ENCODE data around the gene OSMR.

OSMR gene

DNA sequence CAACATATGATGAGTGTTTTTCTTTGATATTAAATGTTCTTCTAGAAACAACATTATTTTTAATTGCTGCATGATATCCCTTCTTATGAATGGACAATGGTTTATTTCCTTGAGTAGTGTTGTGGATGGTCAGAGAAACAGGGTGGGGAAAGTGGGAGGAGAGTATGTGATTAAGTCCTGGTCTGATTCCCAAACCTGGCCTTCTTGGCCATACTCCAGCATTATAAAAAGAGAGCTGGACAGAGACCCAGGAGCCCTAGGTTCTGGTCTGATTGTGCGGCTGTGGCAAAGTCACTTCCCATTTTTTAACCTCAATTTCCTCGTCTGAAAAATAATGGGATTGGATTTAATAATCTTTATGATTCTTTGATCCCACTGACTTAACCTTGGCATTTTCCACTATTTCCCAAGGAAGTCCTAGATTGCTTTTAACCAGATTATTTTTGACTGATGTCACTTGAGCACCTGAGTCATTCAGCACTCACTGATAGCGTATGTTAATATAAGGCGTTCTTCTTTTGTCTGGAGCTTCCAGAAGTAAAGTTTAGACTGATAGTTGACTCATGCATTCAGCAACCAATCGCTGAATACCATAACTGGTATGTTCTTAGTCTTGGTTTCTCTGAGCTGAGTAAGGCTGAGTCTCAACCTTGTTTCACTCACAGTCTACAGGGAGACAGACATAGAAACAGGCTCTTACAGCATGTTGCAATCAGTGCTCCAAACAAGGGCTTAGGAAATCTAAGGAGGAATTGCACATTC is 26.2 kb downstream of the OSMR start:
- no peak for DNase-seq

DNA sequence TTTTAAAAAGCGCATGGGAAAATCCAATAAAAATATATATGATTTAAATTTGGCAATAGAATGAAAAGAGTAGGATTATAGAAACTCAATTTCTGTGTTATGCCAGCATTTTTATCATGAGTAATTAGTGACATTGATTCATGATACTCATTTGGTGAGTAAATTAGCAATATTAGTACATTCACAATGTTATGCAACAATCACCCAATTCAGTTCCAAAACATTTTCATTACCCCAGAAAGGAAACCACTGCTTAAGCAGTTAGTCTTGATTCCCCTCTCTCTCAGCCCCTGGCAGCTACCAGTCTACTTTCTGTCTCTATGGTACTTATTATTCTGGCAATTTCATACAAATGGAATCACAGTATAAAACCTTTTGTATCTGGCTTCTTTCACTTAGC is 27.0 kb downstream of the OSMR start:
- no peak for DNase-seq

DNA sequence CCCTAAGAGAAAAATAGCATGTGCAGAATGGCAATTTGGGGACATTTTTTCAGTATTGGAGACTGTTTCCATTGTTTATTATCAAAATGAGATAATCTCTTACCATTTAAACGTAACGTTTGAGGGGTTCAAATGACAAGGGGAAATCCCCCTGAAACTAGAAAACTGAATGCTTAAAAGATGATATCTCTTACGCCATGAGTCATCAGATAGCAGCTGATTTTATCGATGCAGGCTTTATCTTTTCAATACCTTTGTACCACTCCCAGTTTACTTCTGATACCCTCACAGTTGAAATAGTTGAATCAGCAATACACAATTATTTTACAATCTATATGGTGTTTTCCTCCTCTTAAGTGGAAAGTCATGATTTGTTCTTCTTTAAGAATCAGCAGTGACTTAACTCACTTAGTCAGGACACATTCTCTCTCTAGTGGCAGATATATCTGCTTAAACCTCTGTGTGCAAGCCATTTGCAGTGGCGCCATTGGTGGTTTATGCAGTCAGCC is 29.2 kb downstream of the OSMR start:
- no peak for DNase-seq

DNA sequence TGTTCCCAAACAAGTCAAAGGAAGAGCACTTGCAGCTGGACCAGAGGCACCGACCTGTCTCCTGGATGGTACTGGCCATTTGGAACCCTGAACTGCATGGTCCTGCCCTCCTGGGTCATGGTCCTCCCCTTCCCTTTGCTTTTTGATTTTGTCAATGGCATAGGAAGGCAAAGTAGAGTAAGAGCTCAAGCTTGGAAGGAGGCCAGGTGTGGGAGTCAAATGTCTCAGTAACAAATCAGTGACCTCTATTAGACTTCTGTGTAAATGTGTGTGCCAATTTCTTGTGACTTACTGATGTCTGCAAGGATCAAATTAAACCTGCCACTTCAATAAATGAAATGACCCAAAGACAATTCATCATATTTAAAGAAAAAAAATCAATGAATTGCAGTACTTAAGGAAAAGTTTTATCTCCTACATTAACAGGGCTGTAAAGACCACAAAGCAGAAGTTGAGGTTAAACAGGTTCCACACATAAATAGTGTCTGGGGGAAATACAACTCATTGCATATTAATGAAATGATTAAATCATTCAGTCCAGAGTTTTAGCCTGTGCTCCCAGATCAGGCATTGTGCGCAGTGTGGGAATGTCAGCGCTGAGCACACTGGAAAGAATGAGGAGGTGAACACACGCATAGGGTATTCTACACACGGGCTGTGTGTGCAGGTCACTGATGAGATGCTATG is 32.7 kb downstream of the OSMR start:
- DNase-seq: no peak

DNA sequence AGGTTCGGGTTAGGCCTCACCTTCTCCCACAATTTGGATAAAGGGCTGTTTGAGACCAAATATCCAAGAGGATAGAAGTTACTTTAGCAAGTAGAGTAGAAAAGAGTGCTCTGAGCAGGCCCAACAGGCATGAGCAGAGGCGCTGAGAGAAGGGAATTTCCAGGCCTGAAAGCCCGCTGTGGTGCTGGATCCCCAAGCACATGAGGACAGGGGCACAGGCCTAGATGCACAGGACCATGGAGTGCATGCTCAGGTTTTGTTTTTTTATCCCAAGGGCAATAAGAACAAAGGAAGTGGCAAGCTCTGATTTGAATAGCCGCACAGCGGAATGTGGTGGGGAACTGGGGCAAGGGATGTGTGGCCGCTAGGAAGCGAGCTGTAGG is 33.3 kb downstream of the OSMR start:
- DNase-seq: no peak

DNA sequence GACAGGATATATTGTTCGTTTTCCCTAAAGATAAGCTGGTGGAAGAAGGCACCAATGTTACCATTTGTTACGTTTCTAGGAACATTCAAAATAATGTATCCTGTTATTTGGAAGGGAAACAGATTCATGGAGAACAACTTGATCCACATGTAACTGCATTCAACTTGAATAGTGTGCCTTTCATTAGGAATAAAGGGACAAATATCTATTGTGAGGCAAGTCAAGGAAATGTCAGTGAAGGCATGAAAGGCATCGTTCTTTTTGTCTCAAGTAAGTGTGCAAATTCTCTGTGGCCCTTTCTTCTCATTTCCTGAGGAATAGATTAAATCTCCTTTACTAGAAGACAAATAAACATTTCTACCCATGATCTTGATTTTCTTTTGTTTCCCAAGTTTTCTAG is 38.0 kb downstream of the OSMR start:
- no peak for DNase-seq

DNA sequence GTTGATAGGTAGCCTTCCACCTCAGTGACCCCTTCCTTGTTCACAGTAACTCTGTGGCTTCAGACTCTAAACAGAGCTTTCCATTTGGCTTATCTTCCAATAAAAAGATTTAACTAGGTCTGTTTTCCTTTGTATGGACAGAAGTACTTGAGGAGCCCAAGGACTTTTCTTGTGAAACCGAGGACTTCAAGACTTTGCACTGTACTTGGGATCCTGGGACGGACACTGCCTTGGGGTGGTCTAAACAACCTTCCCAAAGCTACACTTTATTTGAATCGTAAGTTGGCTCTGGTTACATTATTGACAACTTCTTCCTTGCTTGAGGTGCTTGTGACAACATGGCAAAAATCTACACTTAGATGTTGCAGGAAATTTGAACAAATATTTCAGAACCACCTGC is 39.4 kb downstream of the OSMR start:
- DNase-seq: no peak

DNA sequence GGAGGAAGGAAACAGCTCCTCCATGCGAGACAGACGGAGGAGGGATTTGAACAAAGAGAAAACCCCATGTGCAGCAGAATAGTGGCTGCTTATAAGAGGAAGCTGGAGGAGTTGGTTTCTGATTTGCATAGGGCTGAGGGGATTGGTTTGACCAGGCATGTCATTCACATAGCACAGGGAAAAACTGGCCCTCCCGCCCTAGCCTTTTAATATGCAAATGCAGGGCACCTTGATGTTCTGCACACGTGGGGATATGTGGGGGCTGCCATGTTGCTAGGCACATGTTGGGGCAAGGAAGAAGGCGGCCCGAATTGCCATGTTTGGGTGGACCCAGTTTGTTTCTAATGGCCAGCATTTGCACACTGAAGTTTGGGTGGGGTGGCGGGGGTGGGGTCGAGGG is 42.2 kb downstream of the OSMR start:
- DNase-seq: no peak

DNA sequence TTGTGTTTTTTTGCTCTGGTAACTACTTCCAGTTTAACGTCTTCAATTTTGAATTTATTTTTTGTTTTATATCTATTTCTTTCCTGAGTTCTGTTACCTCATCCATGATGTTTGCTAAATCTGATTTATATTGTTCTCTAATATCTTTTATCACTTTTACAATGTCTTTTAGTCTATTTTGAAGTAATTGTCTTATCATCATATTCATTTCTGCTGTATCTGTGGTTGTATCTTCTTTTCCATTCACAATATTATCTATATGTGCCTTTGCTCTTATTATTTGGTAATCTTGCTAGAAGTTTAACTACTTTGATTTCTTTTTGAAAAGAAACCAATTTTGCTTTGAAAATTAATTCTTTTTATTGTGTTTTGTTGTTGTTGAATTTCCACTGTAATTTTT is 43.6 kb downstream of the OSMR start:
- DNase-seq: no peak

DNA sequence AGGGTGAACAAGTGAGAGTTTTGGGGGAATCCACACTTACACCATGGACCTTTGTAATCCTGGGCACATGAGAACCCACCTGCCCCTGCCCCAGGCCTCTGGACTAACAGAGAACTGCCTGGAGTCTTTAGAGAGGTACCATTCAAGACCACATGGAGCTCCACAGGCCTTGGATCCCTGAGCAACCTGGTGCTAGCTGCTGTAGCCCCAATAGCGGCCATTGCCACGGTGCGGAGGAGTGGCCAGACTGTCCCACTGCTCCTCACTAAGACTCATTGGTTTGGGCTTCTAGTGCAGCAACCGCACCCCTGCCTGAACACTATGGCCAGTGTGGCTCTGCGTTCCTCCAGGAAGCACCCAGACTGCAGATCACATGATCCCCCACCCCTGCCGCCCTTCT is 45.8 kb downstream of the OSMR start:
- no peak for DNase-seq

DNA sequence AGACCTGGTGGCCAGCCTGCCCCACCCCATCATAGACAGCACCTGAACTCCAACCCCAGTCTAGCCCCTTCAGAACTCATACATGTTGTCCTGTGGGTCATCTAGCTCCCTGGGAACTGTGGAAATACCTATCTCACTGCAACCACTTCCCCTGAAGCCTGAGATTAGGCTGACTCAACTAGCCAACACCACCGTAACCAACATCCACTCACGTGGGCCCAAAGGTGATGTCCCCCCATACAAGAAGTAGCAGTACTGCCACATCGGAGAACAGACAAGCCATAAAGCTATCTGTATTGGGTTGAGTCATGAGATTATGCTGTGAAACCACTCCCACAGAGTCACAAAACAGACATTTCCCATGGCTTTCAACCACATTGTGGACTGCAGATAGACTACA is 46.6 kb downstream of the OSMR start:
- DNase-seq: no peak

DNA sequence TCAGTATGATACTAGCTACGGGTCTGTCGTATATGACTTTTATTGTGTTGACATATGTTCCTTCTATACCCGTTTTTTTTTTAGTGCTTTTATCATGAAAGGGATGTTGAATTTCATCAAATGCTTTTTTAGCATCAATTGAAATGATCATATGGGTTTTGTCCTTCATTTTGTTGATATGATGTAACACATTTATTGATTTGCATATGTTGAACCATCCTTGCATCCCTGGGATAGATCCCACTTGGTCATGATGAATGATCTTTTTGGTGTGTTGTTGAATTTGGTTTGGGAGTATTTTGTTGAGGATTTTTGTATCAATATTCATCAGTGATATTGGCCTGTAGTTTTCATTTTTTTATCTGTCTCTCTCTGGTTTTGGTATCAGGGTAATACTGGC is 50.9 kb downstream of the OSMR start:
- no peak for DNase-seq

DNA sequence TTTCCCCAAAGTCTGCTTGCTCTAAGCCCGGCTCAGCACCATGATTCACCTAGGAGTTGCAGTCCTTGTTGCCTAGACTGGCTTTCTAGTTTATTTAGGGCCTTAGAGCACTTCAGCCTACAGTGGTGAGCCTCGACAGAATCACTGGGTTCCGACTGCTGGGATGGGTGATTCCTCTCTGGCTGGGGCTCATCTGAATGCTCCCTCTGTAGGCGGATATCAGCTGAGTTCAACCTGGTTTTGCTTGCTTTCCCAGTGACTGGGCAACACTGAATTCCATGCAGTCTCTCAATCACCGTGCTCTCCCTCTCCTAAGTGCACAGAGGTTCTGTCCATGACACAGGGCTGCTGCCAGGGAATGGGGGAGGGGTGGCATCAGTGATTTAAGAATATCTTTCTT is 54.1 kb downstream of the OSMR start:
- DNase-seq: no peak

DNA sequence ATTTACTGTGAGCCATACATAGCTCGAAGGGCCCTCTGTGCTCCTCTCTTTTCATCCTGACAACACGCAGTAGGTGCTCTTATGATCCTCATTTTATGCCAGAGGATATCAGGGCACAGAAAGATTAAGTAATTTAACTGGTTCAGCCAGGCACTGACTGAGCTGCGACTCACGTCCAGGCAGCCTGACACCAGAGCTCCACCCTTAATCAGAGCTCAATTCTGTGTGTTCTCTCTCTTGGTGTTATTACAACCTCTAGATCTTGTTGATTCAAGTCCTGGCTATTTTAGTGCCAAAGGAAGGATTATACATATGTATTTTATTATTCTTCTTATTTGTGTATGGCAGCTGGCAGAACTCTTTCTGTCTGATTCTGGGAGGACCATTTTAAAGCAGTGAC is 59.7 kb downstream of the OSMR start:
- no peak for DNase-seq

DNA sequence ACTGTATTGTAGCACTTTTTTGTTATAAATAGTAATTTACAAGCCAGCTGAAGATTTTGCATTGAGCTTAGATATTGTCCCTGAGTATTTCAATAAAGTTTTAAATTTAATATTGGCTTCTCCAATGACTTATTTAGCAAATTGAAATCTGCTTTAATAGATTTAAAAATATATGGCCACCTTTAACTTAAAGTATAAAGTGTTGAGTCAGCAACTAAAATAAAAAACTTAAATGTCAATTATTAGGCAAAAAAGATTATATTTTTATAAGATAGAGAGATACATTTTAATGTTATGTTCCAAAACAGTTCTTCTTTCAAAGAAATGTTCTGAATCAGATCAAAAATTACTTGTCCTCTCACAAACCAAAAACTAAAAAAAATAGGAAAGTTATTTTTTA is 60.7 kb downstream of the OSMR start:
- no peak for DNase-seq

DNA sequence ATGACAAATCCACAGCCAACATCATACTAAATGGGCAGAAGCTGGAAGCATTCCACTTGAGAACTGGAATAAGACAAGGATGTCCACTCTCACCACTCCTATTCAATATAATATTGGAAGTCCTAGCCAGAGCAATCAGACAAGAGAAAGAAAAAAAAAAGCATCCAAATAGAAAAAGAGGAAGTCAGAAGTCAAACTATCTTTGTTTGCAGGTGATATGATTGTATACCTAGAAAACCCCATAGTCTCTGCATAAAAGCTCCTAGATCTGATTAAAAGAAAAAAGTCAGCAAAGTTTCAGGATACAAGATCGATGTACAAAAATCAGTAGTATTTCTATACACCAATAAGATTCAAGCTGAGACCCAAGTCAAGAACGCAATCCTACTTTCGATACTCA is 66.1 kb downstream of the OSMR start:
- DNase-seq: no peak

DNA sequence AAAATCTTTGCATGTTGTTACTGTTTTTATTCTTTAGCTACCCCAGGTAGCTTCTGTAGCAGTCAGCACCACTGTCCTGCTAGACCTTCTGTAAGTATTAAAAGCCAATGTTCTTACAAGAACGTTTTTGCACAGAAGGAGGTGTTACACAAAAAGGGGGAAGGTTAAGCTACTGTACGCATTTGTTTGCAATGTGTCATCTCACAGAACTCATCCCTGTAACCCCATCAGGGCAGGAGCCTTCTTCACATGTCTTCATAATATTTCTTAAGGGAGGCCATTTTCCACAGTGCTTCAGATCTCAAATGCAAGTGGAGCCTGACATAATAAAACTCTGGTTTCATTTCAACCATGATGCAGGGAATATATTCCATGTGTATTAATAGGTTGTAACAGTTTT is 67.9 kb downstream of the OSMR start:
- DNase-seq: no peak

DNA sequence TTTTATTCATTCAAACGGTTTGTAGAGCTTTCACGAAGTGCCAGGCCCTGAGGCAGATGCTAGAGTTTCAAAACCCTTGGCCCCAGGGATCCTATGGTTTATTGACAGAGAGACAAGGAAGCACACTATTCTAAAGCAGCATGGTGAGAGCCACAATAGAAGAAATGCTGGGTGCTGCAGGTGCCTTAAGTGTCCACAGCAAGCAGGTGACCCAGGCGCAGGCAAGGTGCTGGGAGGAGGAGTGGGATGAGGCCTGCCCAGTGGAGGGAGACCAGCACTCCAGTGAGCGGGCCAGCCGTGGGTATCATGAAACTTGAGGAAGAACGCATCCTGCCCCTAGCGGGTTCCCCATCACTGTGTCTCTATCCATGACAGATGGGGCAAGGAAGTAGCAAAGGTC is 71.0 kb downstream of the OSMR start:
- DNase-seq: no peak

DNA sequence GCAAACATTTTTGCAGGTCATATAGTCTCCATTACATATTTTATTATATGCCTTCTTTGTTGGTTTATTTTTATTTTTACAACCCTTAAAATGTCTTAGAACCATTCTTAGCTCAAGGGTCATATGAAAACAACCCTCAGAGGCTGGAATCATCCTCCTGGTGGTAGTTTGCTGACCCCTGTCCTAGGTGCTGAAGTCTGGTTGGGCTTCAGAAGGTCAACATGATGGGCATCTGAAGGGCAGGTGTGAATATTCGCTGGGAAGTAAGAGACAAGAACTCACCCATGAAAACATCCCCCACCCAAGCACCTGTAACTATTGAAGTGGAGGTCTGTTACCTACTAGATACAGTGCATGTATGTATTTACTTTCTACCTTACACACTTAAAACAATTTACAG is 75.4 kb downstream of the OSMR start:
- no peak for DNase-seq

DNA sequence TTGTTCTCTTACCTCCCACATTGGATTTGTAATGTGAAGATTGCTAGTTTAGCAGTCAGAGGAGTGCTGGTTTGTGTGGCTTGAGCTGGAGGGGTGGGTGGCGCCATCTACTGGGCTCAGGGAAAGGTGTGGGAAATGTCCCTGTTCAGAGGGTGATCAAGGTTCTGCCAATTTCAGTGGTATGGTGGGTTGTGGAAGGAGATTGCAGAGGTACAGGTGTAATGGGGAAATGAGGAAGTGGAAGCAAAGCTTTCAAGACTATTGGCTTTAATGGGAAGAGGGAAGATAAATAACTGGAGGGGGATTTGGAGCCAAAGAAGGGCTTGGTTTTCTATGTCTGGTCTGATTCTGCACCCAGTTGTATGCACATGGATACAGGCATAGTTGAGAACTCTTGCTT is 76.4 kb downstream of the OSMR start:
- peak; percentile 28 for DNase-seq

DNA sequence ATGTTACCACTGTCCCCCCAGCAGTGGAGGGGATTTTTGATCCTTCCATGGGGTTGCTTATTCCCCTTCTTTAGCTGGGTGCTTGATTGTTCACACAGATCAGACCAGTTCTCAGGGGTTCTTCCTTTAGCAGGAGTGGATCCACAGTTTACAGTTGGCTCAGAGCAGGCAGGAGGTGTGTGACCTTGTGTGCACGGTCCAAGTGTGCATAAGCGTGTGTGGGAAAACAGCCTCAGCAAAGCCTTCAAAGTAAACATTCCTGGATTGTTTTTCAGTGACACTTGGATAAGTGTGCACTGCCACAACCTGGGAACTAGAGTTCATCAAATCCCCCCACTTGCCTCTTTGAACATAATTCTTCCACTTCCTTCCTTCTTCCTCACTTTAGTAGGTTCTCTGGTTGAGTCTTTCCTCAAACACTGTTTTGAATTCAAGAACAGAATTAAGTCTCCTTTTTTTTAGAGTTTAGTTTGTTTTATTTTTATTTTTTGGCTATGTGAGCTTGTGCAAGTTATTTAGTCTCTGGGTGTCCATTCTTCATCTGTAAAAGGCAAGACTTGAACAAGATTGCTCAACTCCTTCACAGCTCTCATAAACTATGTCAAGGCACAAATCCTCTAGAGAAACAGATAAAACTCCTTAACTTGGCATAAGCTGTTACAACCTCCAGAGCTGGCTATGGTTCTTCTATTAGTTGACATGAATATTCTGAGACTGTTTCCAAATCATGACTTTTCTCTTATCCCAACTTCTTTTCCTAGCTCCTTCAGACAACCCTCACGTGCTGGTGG is 78.0 kb downstream of the OSMR start:
- no peak for DNase-seq

DNA sequence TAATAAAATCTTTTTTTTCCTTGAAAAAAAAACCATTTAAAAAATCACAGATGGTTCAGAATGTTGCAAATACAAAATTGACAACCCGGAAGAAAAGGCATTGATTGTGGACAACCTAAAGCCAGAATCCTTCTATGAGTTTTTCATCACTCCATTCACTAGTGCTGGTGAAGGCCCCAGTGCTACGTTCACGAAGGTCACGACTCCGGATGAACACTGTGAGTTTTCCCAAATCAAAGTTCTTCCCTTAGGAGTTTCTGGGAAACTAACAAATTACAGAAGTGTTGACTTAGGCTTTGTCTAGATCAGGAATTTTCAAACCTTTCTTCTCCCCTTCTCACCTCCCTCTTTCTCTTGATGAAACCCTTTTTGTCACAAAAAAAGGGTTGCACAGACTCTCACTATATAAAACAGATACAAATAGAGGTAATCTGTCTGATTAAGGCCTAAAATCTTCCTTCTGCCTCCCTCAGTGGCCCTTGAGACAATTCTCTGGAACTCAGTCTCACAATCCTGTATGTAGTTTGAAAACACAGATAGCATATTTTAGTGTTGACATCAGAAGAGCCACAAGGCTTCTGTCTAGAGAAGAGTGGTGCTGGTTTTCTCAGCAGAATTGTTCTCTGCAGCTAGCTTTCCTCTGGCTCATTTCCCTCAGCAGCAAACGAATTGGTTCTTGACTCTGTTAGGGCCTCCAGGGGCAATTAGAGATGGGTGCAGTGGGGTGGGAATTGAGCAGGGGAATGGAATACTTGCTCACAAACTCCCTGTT is 79.5 kb downstream of the OSMR start:
- no peak for DNase-seq

DNA sequence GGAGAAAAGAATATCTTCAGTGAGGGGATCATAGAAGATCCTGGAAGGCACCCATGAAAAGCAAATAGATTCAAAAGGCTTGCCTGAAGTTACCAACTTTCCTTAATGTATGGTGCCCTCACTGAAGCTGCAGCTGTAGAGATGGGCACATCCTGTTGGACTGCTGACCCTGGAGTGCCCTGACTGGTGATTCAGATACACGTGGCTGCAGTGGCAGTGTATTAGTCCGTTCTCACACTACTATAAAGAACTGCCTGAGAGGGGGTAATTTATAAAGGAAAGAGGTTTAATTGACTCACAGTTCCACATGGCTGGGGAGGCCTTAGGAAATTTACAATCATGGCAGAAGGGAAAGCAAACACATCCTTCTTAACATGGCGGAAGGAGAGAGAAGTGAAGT is 80.3 kb downstream of the OSMR start:
- no peak for DNase-seq

All from T-helper 9 cell (primary cell).